ENCODE measurements around the gene EXOSC1.
"Not testable (repeated sequence)": the region's sequence is repeated elsewhere in the genome, so short reads cannot be mapped to it uniquely, and the experiment has no call there.

The EXOSC1 gene

GRCh38 chr10:97408496-97408992 lies 37.3 kb downstream of the EXOSC1 start:
- no peak for DNase-seq (ENCODE audit: low read depth)

- DNase-seq (ENCODE audit: low read depth), result no peak
These were observed 37.9 kb downstream of the EXOSC1 start for GRCh38 chr10:97407952-97408248.

GRCh38 chr10:97407211-97407951 lies 38.4 kb downstream of the EXOSC1 start:
- DNase-seq (ENCODE audit: low read depth), result peak; percentile 72

- not testable (repeated sequence) for DNase-seq (ENCODE audit: low read depth)
These were observed 39.3 kb downstream of the EXOSC1 start for GRCh38 chr10:97406483-97406882.

- no peak for DNase-seq (ENCODE audit: low read depth)
These were observed 39.7 kb downstream of the EXOSC1 start for GRCh38 chr10:97406064-97406463.

- no peak for DNase-seq (ENCODE audit: low read depth)
These were observed 41.8 kb downstream of the EXOSC1 start for GRCh38 chr10:97404044-97404443.

- DNase-seq (ENCODE audit: low read depth), result no peak
These were observed 44.3 kb downstream of the EXOSC1 start for GRCh38 chr10:97401455-97401919.

- DNase-seq (ENCODE audit: low read depth), result peak; percentile 97
These were observed 44.9 kb downstream of the EXOSC1 start, which contains the start of gene RRP12 for GRCh38 chr10:97400665-97401454. Gene RRP12 (minus strand): TSS chr10:97401340. CDS start chr10:97401231, 109 bp downstream.

GRCh38 chr10:97399843-97400545 lies 45.8 kb downstream of the EXOSC1 start:
- peak; percentile 41 for DNase-seq (ENCODE audit: low read depth)

GRCh38 chr10:97396056-97396455 lies 49.8 kb downstream of the EXOSC1 start:
- DNase-seq (ENCODE audit: low read depth), result no peak

- DNase-seq (ENCODE audit: low read depth), result no peak
These were observed 52.7 kb downstream of the EXOSC1 start for GRCh38 chr10:97393034-97393573.

GRCh38 chr10:97390091-97390490 lies 55.7 kb downstream of the EXOSC1 start:
- no peak for DNase-seq (ENCODE audit: low read depth)

- DNase-seq (ENCODE audit: low read depth), result no peak
These were observed 57.7 kb downstream of the EXOSC1 start for GRCh38 chr10:97388152-97388551.
